HUES48 (cell line): Measurements from ENCODE around the gene SNAPIN.
A peak's percentile ranks its signal among the peaks of the same experiment; 100 is the strongest.

Source experiments
- H3K27ac ChIP-seq: one replicate; pipeline ENCODE4 v1.7.0; 2013; ENCODE audit warnings: low read depth, low read length, inconsistent platforms
- H3K27me3 ChIP-seq: 2 replicates; pipeline ENCODE4 v1.6.1; 2013; ENCODE audit warnings: mild to moderate bottlenecking, low read length; ENCODE audit not compliant: control insufficient read depth, insufficient read depth
- H3K36me3 ChIP-seq: 2 replicates; pipeline ENCODE4 v1.6.1; 2013; ENCODE audit warnings: low read length; ENCODE audit not compliant: control insufficient read depth, insufficient read depth
- H3K4me1 ChIP-seq: 2 replicates; pipeline ENCODE4 v1.6.1; 2013; ENCODE audit warnings: mild to moderate bottlenecking, low read length; ENCODE audit not compliant: control insufficient read depth, insufficient read depth
- H3K4me3 ChIP-seq: 2 replicates; pipeline ENCODE4 v1.5.1; 2013; ENCODE audit warnings: mild to moderate bottlenecking, low read depth, low read length
- H3K9ac ChIP-seq: 2 replicates; pipeline ENCODE4 v1.6.1; 2013; ENCODE audit warnings: mild to moderate bottlenecking, low read depth, low read length, moderate library complexity
- H3K9me3 ChIP-seq: 2 replicates; pipeline ENCODE4 v1.6.1; 2013; ENCODE audit warnings: low read length; ENCODE audit not compliant: control insufficient read depth, insufficient read depth

The SNAPIN gene

GRCh38 chr1:153627715-153628626 lies 30.5 kb upstream of the SNAPIN start, which contains the start of gene S100A1:
Gene S100A1 (plus strand): TSS chr1:153628434. CDS start chr1:153630522, 2,088 bp downstream.
- Histone ChIP-seq H3K9ac (peak within 1 kb of the TSS; percentile 58), H3K36me3 (peaks cover 5% of the 10 kb centered on the region; the same call in 1 of the 2 replicates), H3K9me3 (no peaks in the 10 kb centered on the region), H3K4me3 (peak within 1 kb of the TSS; percentile 73), H3K27ac (peak within 1 kb of the TSS; percentile 84), H3K27me3 (no peaks in the 10 kb centered on the region), H3K4me1 (peaks cover 23% of the 10 kb centered on the region)

- Histone ChIP-seq H3K9me3 (no peaks in the 10 kb centered on the region), H3K27me3 (no peaks in the 10 kb centered on the region), H3K9ac (no peak overlapping the region), H3K36me3 (peaks cover 4% of the 10 kb centered on the region; the same call in 1 of the 2 replicates), H3K27ac (no peak overlapping the region), H3K4me1 (peaks cover 22% of the 10 kb centered on the region), H3K4me3 (no peak overlapping the region)
These were observed 29.7 kb upstream of the SNAPIN start for GRCh38 chr1:153628638-153629342.

GRCh38 chr1:153629343-153629665 lies 29.2 kb upstream of the SNAPIN start:
- Histone ChIP-seq H3K9ac (no peak overlapping the region), H3K27me3 (no peaks in the 10 kb centered on the region), H3K9me3 (no peaks in the 10 kb centered on the region), H3K4me3 (no peak overlapping the region), H3K4me1 (peaks cover 20% of the 10 kb centered on the region), H3K36me3 (no peaks in the 10 kb centered on the region), H3K27ac (no peak overlapping the region)

- H3K9ac ChIP-seq = no peak overlapping the region
These were observed 28.5 kb upstream of the SNAPIN start for GRCh38 chr1:153629971-153630370.

GRCh38 chr1:153630384-153630783 lies 28.1 kb upstream of the SNAPIN start:
- Histone ChIP-seq H3K9ac (no peak overlapping the region), H3K4me1 (peaks cover 20% of the 10 kb centered on the region), H3K27ac (no peak overlapping the region), H3K4me3 (no peak overlapping the region), H3K27me3 (no peaks in the 10 kb centered on the region), H3K9me3 (no peaks in the 10 kb centered on the region), H3K36me3 (peaks cover 1% of the 10 kb centered on the region; the same call in 1 of the 2 replicates)

More at GRCh38 chr1:153629971-153630370, 28.5 kb upstream of the SNAPIN start:
- Histone ChIP-seq H3K9me3 (no peaks in the 10 kb centered on the region), H3K27ac (no peak overlapping the region), H3K27me3 (no peaks in the 10 kb centered on the region), H3K36me3 (no peaks in the 10 kb centered on the region), H3K4me3 (no peak overlapping the region), H3K4me1 (peaks cover 20% of the 10 kb centered on the region)

GRCh38 chr1:153631047-153632022 lies 27.2 kb upstream of the SNAPIN start:
- no peak overlapping the region for H3K9ac ChIP-seq
- H3K4me3 ChIP-seq = no peak overlapping the region
- H3K27ac ChIP-seq = no peak overlapping the region
- no peaks in the 10 kb centered on the region for H3K27me3 ChIP-seq
- no peaks in the 10 kb centered on the region for H3K9me3 ChIP-seq
- peaks cover 11% of the 10 kb centered on the region for H3K36me3 ChIP-seq
- H3K4me1 ChIP-seq = peaks cover 18% of the 10 kb centered on the region

GRCh38 chr1:153633161-153633753 lies 25.2 kb upstream of the SNAPIN start:
- no peaks in the 10 kb centered on the region for H3K9me3 ChIP-seq
- no peaks in the 10 kb centered on the region for H3K27me3 ChIP-seq
- H3K36me3 ChIP-seq = peaks cover 30% of the 10 kb centered on the region
- H3K4me1 ChIP-seq = peaks cover 7% of the 10 kb centered on the region; the same call in 1 of the 2 replicates
- H3K4me3 ChIP-seq = peak overlapping the region; percentile 100
- H3K9ac ChIP-seq = no peak overlapping the region
- H3K27ac ChIP-seq = peak overlapping the region; percentile 24

GRCh38 chr1:153633754-153634665 lies 24.5 kb upstream of the SNAPIN start, which contains the start of gene CHTOP:
Gene CHTOP (plus strand): TSS chr1:153634066. CDS start chr1:153636589, 2,523 bp downstream.
- peak within 1 kb of the TSS; percentile 100 for H3K4me3 ChIP-seq
- H3K9ac ChIP-seq = peak within 1 kb of the TSS; percentile 100
- no peaks in the 10 kb centered on the region for H3K27me3 ChIP-seq
- peaks cover 38% of the 10 kb centered on the region for H3K36me3 ChIP-seq
- no peaks in the 10 kb centered on the region for H3K9me3 ChIP-seq
- peaks cover 5% of the 10 kb centered on the region; the same call in 1 of the 2 replicates for H3K4me1 ChIP-seq
- H3K27ac ChIP-seq = peak within 1 kb of the TSS; percentile 100

- Histone ChIP-seq H3K4me3 (no peak overlapping the region), H3K4me1 (peaks cover 5% of the 10 kb centered on the region; the same call in 1 of the 2 replicates), H3K27me3 (no peaks in the 10 kb centered on the region), H3K36me3 (peaks cover 56% of the 10 kb centered on the region), H3K9ac (no peak overlapping the region), H3K9me3 (no peaks in the 10 kb centered on the region), H3K27ac (no peak overlapping the region)
These were observed 22.6 kb upstream of the SNAPIN start for GRCh38 chr1:153635872-153636271.
